AG08395 (cell line): ENCODE data around the gene METTL9.
A peak's percentile ranks its signal among the peaks of the same experiment; 100 is the strongest.
"Not testable (repeated sequence)": the region's sequence is repeated elsewhere in the genome, so short reads cannot be mapped to it uniquely, and the experiment has no call there.

ENCODE experiments used
- DNase-seq: peaks from one replicate; pipeline ENCODE4 v3.0.0; 2012; ENCODE audit warnings: mixed read lengths, low spot score

METTL9 gene

GRCh38 chr16:21574372-21574771 lies 25.0 kb upstream of the METTL9 start:
- no peak for DNase-seq

GRCh38 chr16:21576323-21576722 lies 23.1 kb upstream of the METTL9 start:
- not testable (repeated sequence) for DNase-seq

GRCh38 chr16:21577487-21577886 lies 21.9 kb upstream of the METTL9 start:
- not testable (repeated sequence) for DNase-seq

GRCh38 chr16:21578311-21578710 lies 21.1 kb upstream of the METTL9 start:
- DNase-seq: not testable (repeated sequence)

GRCh38 chr16:21580131-21580530 lies 19.2 kb upstream of the METTL9 start:
- not testable (repeated sequence) for DNase-seq

GRCh38 chr16:21580807-21581206 lies 18.6 kb upstream of the METTL9 start:
- no peak for DNase-seq

GRCh38 chr16:21584817-21585216 lies 14.6 kb upstream of the METTL9 start:
- no peak for DNase-seq

- DNase-seq: not testable (repeated sequence)
These were observed 10.8 kb upstream of the METTL9 start for GRCh38 chr16:21588593-21588992.

GRCh38 chr16:21589551-21589950 lies 9.8 kb upstream of the METTL9 start:
- no peak for DNase-seq

- no peak for DNase-seq
These were observed 9.1 kb upstream of the METTL9 start for GRCh38 chr16:21590287-21590686.

- DNase-seq: no peak
These were observed 8.6 kb upstream of the METTL9 start for GRCh38 chr16:21590796-21591195.

GRCh38 chr16:21592191-21592590 lies 7.2 kb upstream of the METTL9 start:
- no peak for DNase-seq

- DNase-seq: no peak
These were observed 5.7 kb upstream of the METTL9 start for GRCh38 chr16:21593530-21594289.

- DNase-seq: no peak
These were observed 1.8 kb upstream of the METTL9 start for GRCh38 chr16:21597561-21598030.

- no peak for DNase-seq
These were observed 1.2 kb upstream of the METTL9 start for GRCh38 chr16:21598206-21598605.

GRCh38 chr16:21598701-21599121 lies 666 bp upstream of the METTL9 start:
- DNase-seq: no peak

GRCh38 chr16:21600031-21600773 lies 825 bp downstream of the METTL9 start:
- DNase-seq: no peak

- DNase-seq: no peak
These were observed 3.4 kb downstream of the METTL9 start for GRCh38 chr16:21602785-21603184.

GRCh38 chr16:21603928-21604327 lies 4.6 kb downstream of the METTL9 start:
- DNase-seq: peak; percentile 35

GRCh38 chr16:21605848-21606247 lies 6.5 kb downstream of the METTL9 start:
- not testable (repeated sequence) for DNase-seq

- DNase-seq: no peak
These were observed 9.4 kb downstream of the METTL9 start for GRCh38 chr16:21608639-21609328.

- DNase-seq: no peak
These were observed 10.7 kb downstream of the METTL9 start for GRCh38 chr16:21610006-21610544.
